T-helper 2 cell treated with Interferon-gamma antibody and Interleukin-4, amounts not matched to agents 5 μg/mL and 100 μg/mL, for 36 hours (primary cell): ENCODE results near the gene PFKM.
A peak's percentile ranks its signal among the peaks of the same experiment; 100 is the strongest.
"Not testable (repeated sequence)": the region's sequence is repeated elsewhere in the genome, so short reads cannot be mapped to it uniquely, and the experiment has no call there.

Experiments
- DNase-seq: peaks from one replicate; pipeline ENCODE4 v3.0.0; 2021; ENCODE audit warnings: low spot score
- H3K27ac Mint-ChIP-seq: one replicate; pipeline ENCODE4 v1.8.0; 2021; ENCODE audit warnings: mild to moderate bottlenecking, mixed read lengths
- H3K27me3 Mint-ChIP-seq: one replicate; pipeline ENCODE4 v1.8.0; 2021; ENCODE audit warnings: low read depth, mixed read lengths
- H3K36me3 Mint-ChIP-seq: one replicate; pipeline ENCODE4 v1.8.0; 2021; ENCODE audit warnings: low read depth, mixed read lengths
- H3K4me1 Mint-ChIP-seq: one replicate; pipeline ENCODE4 v1.8.0; 2021; ENCODE audit warnings: low read depth, mixed read lengths
- H3K4me3 Mint-ChIP-seq: one replicate; pipeline ENCODE4 v1.8.0; 2022; ENCODE audit warnings: mild to moderate bottlenecking, moderate library complexity, mixed read lengths
- H3K9me3 Mint-ChIP-seq: one replicate; pipeline ENCODE4 v1.8.0; 2021; ENCODE audit warnings: mixed read lengths

PFKM gene

GRCh38 chr12:48104531-48104930 is 14.6 kb upstream of the PFKM start:
- no peaks in the 10 kb centered on the region for H3K9me3 Mint-ChIP-seq
- peak overlapping the region; percentile 96 for H3K4me3 Mint-ChIP-seq
- no peaks in the 10 kb centered on the region for H3K27me3 Mint-ChIP-seq
- H3K4me1 Mint-ChIP-seq, result peaks cover 32% of the 10 kb centered on the region
- H3K27ac Mint-ChIP-seq, result peak overlapping the region; percentile 95
- H3K36me3 Mint-ChIP-seq, result peaks cover 5% of the 10 kb centered on the region
- DNase-seq, result no peak

GRCh38 chr12:48105321-48105866 is 13.8 kb upstream of the PFKM start:
- no peak for DNase-seq
- H3K36me3 Mint-ChIP-seq, result peaks cover 4% of the 10 kb centered on the region
- peaks cover 4% of the 10 kb centered on the region for H3K27me3 Mint-ChIP-seq
- H3K27ac Mint-ChIP-seq, result peak overlapping the region; percentile 95
- H3K4me1 Mint-ChIP-seq, result peaks cover 34% of the 10 kb centered on the region
- H3K9me3 Mint-ChIP-seq, result no peaks in the 10 kb centered on the region
- H3K4me3 Mint-ChIP-seq, result peak overlapping the region; percentile 96

GRCh38 chr12:48105867-48106680 is 13.1 kb upstream of the PFKM start, which contains the start of gene SENP1:
Gene SENP1 (minus strand): TSS chr12:48106079. CDS start chr12:48101472, 4,607 bp downstream.
- Mint-ChIP-seq H3K36me3 (peaks cover 4% of the 10 kb centered on the region), H3K9me3 (no peaks in the 10 kb centered on the region), H3K4me3 (peak within 1 kb of the TSS; percentile 96), H3K4me1 (peaks cover 34% of the 10 kb centered on the region), H3K27me3 (peaks cover 4% of the 10 kb centered on the region), H3K27ac (peak within 1 kb of the TSS; percentile 95)
- peak; percentile 88 for DNase-seq

GRCh38 chr12:48106681-48107613 is 12.2 kb upstream of the PFKM start:
- peak overlapping the region; percentile 96 for H3K4me3 Mint-ChIP-seq
- H3K4me1 Mint-ChIP-seq, result peaks cover 31% of the 10 kb centered on the region
- peaks cover 4% of the 10 kb centered on the region for H3K36me3 Mint-ChIP-seq
- H3K9me3 Mint-ChIP-seq, result no peaks in the 10 kb centered on the region
- H3K27ac Mint-ChIP-seq, result peak overlapping the region; percentile 95
- H3K27me3 Mint-ChIP-seq, result peaks cover 4% of the 10 kb centered on the region
- DNase-seq, result no peak

- Mint-ChIP-seq H3K9me3 (no peaks in the 10 kb centered on the region), H3K4me1 (peaks cover 20% of the 10 kb centered on the region), H3K27me3 (peaks cover 13% of the 10 kb centered on the region), H3K36me3 (peaks cover under 1% of the 10 kb centered on the region), H3K4me3 (no peak overlapping the region), H3K27ac (no peak overlapping the region)
- DNase-seq, result no peak
These were observed 9.7 kb upstream of the PFKM start for GRCh38 chr12:48109424-48109823.

- Mint-ChIP-seq H3K9me3 (no peaks in the 10 kb centered on the region), H3K27me3 (peaks cover 21% of the 10 kb centered on the region), H3K4me1 (peaks cover 16% of the 10 kb centered on the region), H3K4me3 (no peak overlapping the region), H3K27ac (no peak overlapping the region), H3K36me3 (no peaks in the 10 kb centered on the region)
- no peak for DNase-seq
These were observed 8.4 kb upstream of the PFKM start for GRCh38 chr12:48110691-48111311.

GRCh38 chr12:48111312-48111693 is 7.9 kb upstream of the PFKM start:
- Mint-ChIP-seq H3K4me1 (peaks cover 14% of the 10 kb centered on the region), H3K27me3 (peaks cover 26% of the 10 kb centered on the region)
- not testable (repeated sequence) for DNase-seq, H3K9me3 Mint-ChIP-seq, H3K36me3 Mint-ChIP-seq, H3K4me3 Mint-ChIP-seq, H3K27ac Mint-ChIP-seq

GRCh38 chr12:48115957-48116356 is 3.2 kb upstream of the PFKM start:
- peaks cover 29% of the 10 kb centered on the region for H3K27me3 Mint-ChIP-seq
- DNase-seq, result no peak
- peaks cover 17% of the 10 kb centered on the region for H3K4me1 Mint-ChIP-seq
- no peak overlapping the region for H3K4me3 Mint-ChIP-seq
- no peaks in the 10 kb centered on the region for H3K36me3 Mint-ChIP-seq
- H3K27ac Mint-ChIP-seq, result no peak overlapping the region
- no peaks in the 10 kb centered on the region for H3K9me3 Mint-ChIP-seq

- peak overlapping the region; percentile 99 for H3K4me3 Mint-ChIP-seq
- peaks cover 28% of the 10 kb centered on the region for H3K27me3 Mint-ChIP-seq
- no peak overlapping the region for H3K27ac Mint-ChIP-seq
- no peaks in the 10 kb centered on the region for H3K9me3 Mint-ChIP-seq
- no peak for DNase-seq
- H3K36me3 Mint-ChIP-seq, result no peaks in the 10 kb centered on the region
- H3K4me1 Mint-ChIP-seq, result peaks cover 18% of the 10 kb centered on the region
These were observed 786 bp upstream of the PFKM start for GRCh38 chr12:48118284-48118871.

GRCh38 chr12:48119834-48120195 is 651 bp downstream of the PFKM start:
- H3K27me3 Mint-ChIP-seq, result peaks cover 16% of the 10 kb centered on the region
- H3K4me1 Mint-ChIP-seq, result peaks cover 18% of the 10 kb centered on the region
- H3K4me3 Mint-ChIP-seq, result peak overlapping the region; percentile 99
- H3K36me3 Mint-ChIP-seq, result no peaks in the 10 kb centered on the region
- no peak overlapping the region for H3K27ac Mint-ChIP-seq
- no peaks in the 10 kb centered on the region for H3K9me3 Mint-ChIP-seq
- no peak for DNase-seq

GRCh38 chr12:48121522-48121921 is 2.4 kb downstream of the PFKM start:
- peaks cover 3% of the 10 kb centered on the region for H3K36me3 Mint-ChIP-seq
- H3K4me3 Mint-ChIP-seq, result no peak overlapping the region
- no peak for DNase-seq
- H3K27me3 Mint-ChIP-seq, result peaks cover 7% of the 10 kb centered on the region
- H3K4me1 Mint-ChIP-seq, result peaks cover 18% of the 10 kb centered on the region
- no peak overlapping the region for H3K27ac Mint-ChIP-seq
- H3K9me3 Mint-ChIP-seq, result no peaks in the 10 kb centered on the region

- H3K27me3 Mint-ChIP-seq, result peaks cover 3% of the 10 kb centered on the region
- H3K9me3 Mint-ChIP-seq, result no peaks in the 10 kb centered on the region
- no peak for DNase-seq
- peaks cover 3% of the 10 kb centered on the region for H3K36me3 Mint-ChIP-seq
- no peak overlapping the region for H3K4me3 Mint-ChIP-seq
- peaks cover 18% of the 10 kb centered on the region for H3K4me1 Mint-ChIP-seq
- H3K27ac Mint-ChIP-seq, result no peak overlapping the region
These were observed 3.1 kb downstream of the PFKM start for GRCh38 chr12:48122065-48122834.

- Mint-ChIP-seq H3K4me3 (no peak overlapping the region), H3K27me3 (no peaks in the 10 kb centered on the region), H3K36me3 (peaks cover 3% of the 10 kb centered on the region)
These were observed 4.0 kb downstream of the PFKM start for GRCh38 chr12:48123169-48123568.

More at GRCh38 chr12:48123169-48123568, 4.0 kb downstream of the PFKM start:
- peaks cover 18% of the 10 kb centered on the region for H3K4me1 Mint-ChIP-seq
- no peaks in the 10 kb centered on the region for H3K9me3 Mint-ChIP-seq
- H3K27ac Mint-ChIP-seq, result no peak overlapping the region
- no peak for DNase-seq
